HEK293 (cell line): Measurements from ENCODE around the gene LTO1.

Experiments
- ATF2 ChIP-seq: fragments of 450-650 bp; formaldehyde crosslinking; IDR thresholded peaks from 2 replicates; pipeline ENCODE4 v1.5.1; 2016; ENCODE audit warnings: missing biosample characterization, missing genetic modification characterization, low read depth
- BCL11B ChIP-seq: fragments of 450-650 bp; formaldehyde crosslinking; IDR thresholded peaks from 2 replicates; pipeline ENCODE4 v1.5.1; 2016; ENCODE audit warnings: low read depth, missing biosample characterization, missing genetic modification characterization
- PRDM6 ChIP-seq: fragments of 450-650 bp; formaldehyde crosslinking; IDR thresholded peaks from 2 replicates; pipeline ENCODE4 v1.5.1; 2017; ENCODE audit warnings: missing biosample characterization, missing genetic modification characterization
- RBAK ChIP-seq: fragments of 450-650 bp; formaldehyde crosslinking; IDR thresholded peaks from 2 replicates; pipeline ENCODE4 v1.5.1; 2016; ENCODE audit warnings: missing biosample characterization, missing genetic modification characterization
- TCF7L2 ChIP-seq: IDR thresholded peaks from 2 replicates; pipeline ENCODE4 v1.6.1; 2011; ENCODE audit warnings: low read depth, mild to moderate bottlenecking, inconsistent platforms, low read length, moderate library complexity, borderline replicate concordance
- ZNF530 ChIP-seq: fragments of 450-650 bp; formaldehyde crosslinking; IDR thresholded peaks from 2 replicates; pipeline ENCODE4 v1.5.1; 2016; ENCODE audit warnings: low read depth, missing biosample characterization, missing genetic modification characterization
- ZSCAN4 ChIP-seq: fragments of 450-650 bp; formaldehyde crosslinking; IDR thresholded peaks from 2 replicates; pipeline ENCODE4 v1.5.1; 2017; ENCODE audit warnings: missing biosample characterization, missing genetic modification characterization

- TF ChIP-seq RBAK (no peak), ATF2 (tag by site-specific recombination) (no peak), PRDM6 (tag by site-specific recombination) (no peak), ZNF530 (tag by site-specific recombination) (no peak), TCF7L2 (no peak), ZSCAN4 (tag by site-specific recombination) (no peak), BCL11B (no peak)
These were observed 25.6 kb downstream of the LTO1 start for GRCh38 chr11:69649576-69649900.
